ENCODE data around the gene ZNF205.
"Not testable (repeated sequence)": the region's sequence is repeated elsewhere in the genome, so short reads cannot be mapped to it uniquely, and the experiment has no call there.

DNA sequence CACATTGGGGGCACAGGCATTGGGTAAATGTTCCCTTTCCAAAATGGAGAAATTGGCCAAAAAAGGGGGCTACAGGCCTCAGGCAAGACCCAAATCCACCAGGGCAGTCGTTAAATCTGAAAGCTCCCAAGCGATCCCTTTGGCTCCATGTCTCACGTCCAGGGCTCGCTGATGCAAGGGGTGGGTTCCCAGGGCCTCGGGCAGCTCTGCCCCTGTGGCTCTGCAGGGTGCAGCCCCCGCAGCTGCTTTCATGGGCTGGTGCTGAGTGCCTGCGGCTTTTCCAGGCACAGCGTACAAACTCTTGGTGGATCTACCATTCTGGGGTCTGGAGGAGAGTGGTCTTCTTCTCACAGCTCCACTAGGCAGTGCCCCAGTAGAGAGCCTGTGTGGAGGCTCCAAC is 29.0 kb upstream of the ZNF205 start:
- not testable (repeated sequence) for TF ChIP-seq POLR2A, POLR2AphosphoS5 (IDR thresholded peaks at IDR 0.05; ENCODE audit: low read depth, low read length)

Measured in GM12892 (cell line).